HepG2 (cell line): Measurements from ENCODE around the gene CPSF7. TPM values are rescaled to one million over a fixed set of nuclear protein-coding genes. Genes with fewer than 3 reads are reported as not detected.

Experiments
- ATAC-seq: fragments of 200-7000 bp; cut with Tn5 transposase; 3 replicates; pipeline ENCODE4 v1.9.1; 2020; ENCODE audit warnings: mild to moderate bottlenecking, moderate library complexity
- BruUV-seq: library from RNA; stranded (reverse); fragments of 400-500 nt; replicated peaks from 2 replicates; lab custom pipeline; 2021; lab: Mats Ljungman, UMichigan
- CTCF ChIA-PET: fragments of 300-600 bp; formaldehyde crosslinking; extraction: SDS; loops from one replicate; lab custom pipeline; 2021; ENCODE audit warnings: low total read pairs, inconsistent platforms, low intra/inter-chr PET ratio; lab: Yijun Ruan, JAX
- POLR2A ChIA-PET: fragments of 350-600 bp; sonication (Branson Sonifier 250); formaldehyde crosslinking; loops from one replicate; lab custom pipeline; 2020; ENCODE audit warnings: antibody characterized with exemption, inconsistent platforms; lab: Yijun Ruan, JAX
- DNase-seq: peaks from one replicate; pipeline ENCODE4 v3.0.0-alpha.2; 2015; ENCODE audit warnings: low spot score
- FAIRE-seq: peaks from 3 replicates; lab custom pipeline; 2011; peaks lifted over from hg19 to GRCh38; lab: Jason Lieb, UNC
- H2AFZ ChIP-seq: one replicate; pipeline ENCODE4 v1.6.1; 2011; ENCODE audit warnings: low read length, inconsistent platforms
- H3K27ac ChIP-seq: fragments of 300-600 bp; 3 replicates; pipeline ENCODE4 v1.8.0; 2011; ENCODE audit warnings: mixed run types, mild to moderate bottlenecking, mixed read lengths, low read length, inconsistent platforms; ENCODE audit not compliant: insufficient read depth; ENCODE audit errors: extremely low read length
- H3K27me3 ChIP-seq, 2 experiments: fragments of 200-600 bp in 1 of 2; 2 replicates in 1 of 2; 3 replicates in 1 of 2; pipeline versions ENCODE4 v1.6.0 to v1.8.0; 2011; ENCODE audit warnings: low read length in 2 of 2, mild to moderate bottlenecking in 2 of 2, moderate library complexity in 2 of 2, inconsistent platforms in 1 of 2; ENCODE audit not compliant: insufficient read depth in 2 of 2, control insufficient read depth in 1 of 2
- H3K36me3 ChIP-seq, 2 experiments: fragments of 200-600 bp in 1 of 2; replicated peaks in 1 of 2; 2 replicates in 1 of 2; 3 replicates in 1 of 2; pipeline versions ENCODE4 v1.5.1 to v1.8.0; 2011; ENCODE audit warnings: low read length in 2 of 2, inconsistent platforms in 1 of 2; ENCODE audit not compliant: insufficient read depth in 2 of 2, control insufficient read depth in 1 of 2
- H3K4me1 ChIP-seq: 2 replicates; pipeline ENCODE4 v1.5.1; 2012; ENCODE audit warnings: low read length, inconsistent platforms; ENCODE audit not compliant: insufficient read depth
- H3K4me2 ChIP-seq: 2 replicates; pipeline ENCODE4 v1.6.0; 2011; ENCODE audit warnings: low read depth, low read length, inconsistent platforms
- H3K4me3 ChIP-seq, 3 experiments: fragments of 200-600 bp in 1 of 3; sonication (generic), shearing (Covaris generic) in 1 of 3; replicated peaks in 1 of 3; 2 replicates each; pipeline ENCODE4 v1.5.1; 2011 to 2016; ENCODE audit warnings: low read length in 3 of 3, inconsistent platforms in 2 of 3, low read depth in 2 of 3, mild to moderate bottlenecking in 2 of 3, control low read depth in 1 of 3, mixed read lengths in 1 of 3; ENCODE audit not compliant: insufficient read depth in 1 of 3
- H3K79me2 ChIP-seq: one replicate; pipeline ENCODE4 v1.6.1; 2011; ENCODE audit warnings: low read length, inconsistent platforms; ENCODE audit not compliant: insufficient read depth
- H3K9ac ChIP-seq: 2 replicates; pipeline ENCODE4 v1.6.0; 2011; ENCODE audit warnings: mild to moderate bottlenecking, low read depth, low read length, inconsistent platforms; ENCODE audit not compliant: insufficient read depth
- H3K9me3 ChIP-seq: 2 replicates; pipeline ENCODE4 v1.5.1; 2012; ENCODE audit warnings: mild to moderate bottlenecking, low read length
- H4K20me1 ChIP-seq: 2 replicates; pipeline ENCODE4 v1.6.0; 2011; ENCODE audit warnings: inconsistent platforms, mild to moderate bottlenecking, low read length, moderate library complexity; ENCODE audit not compliant: insufficient read depth
- GABPA ChIP-seq, 2 experiments: IDR thresholded peaks; 2 replicates each; pipeline ENCODE4 v1.6.1; 2011 to 2016; ENCODE audit warnings: low read depth in 2 of 2, low read length in 1 of 2, missing biosample characterization in 1 of 2, missing genetic modification characterization in 1 of 2
- HDAC2 ChIP-seq: sonication (generic); formaldehyde crosslinking; IDR thresholded peaks from 2 replicates; pipeline ENCODE4 v1.4.0; 2020; ENCODE audit warnings: missing genetic modification reagents
- HNF4A ChIP-seq: sonication (generic); formaldehyde crosslinking; IDR thresholded peaks from 2 replicates; pipeline ENCODE4 v1.4.0; 2020; ENCODE audit warnings: missing genetic modification reagents
- LCORL ChIP-seq, 2 experiments: fragments of 450-650 bp in 1 of 2; sonication (generic) in 1 of 2; formaldehyde crosslinking in 1 of 2; IDR thresholded peaks; 2 replicates each; pipeline versions ENCODE4 v1.5.0 to v1.6.1; 2017 to 2020; ENCODE audit warnings: antibody characterized with exemption in 1 of 2, missing genetic modification reagents in 1 of 2
- MAFF ChIP-seq: IDR thresholded peaks from 2 replicates; pipeline ENCODE4 v1.6.1; 2011; ENCODE audit warnings: low read depth, low read length, improper control_type of control experiment
- PAF1 ChIP-seq: IDR thresholded peaks from 2 replicates; pipeline ENCODE4 v1.6.1; 2016; ENCODE audit warnings: missing genetic modification reagents, missing compliant biosample characterization
- TCF7 ChIP-seq: sonication (generic); IDR thresholded peaks from 2 replicates; pipeline ENCODE4 v1.6.1; 2016; ENCODE audit warnings: antibody characterized with exemption, low read depth
- THAP11 ChIP-seq: IDR thresholded peaks from 2 replicates; pipeline ENCODE4 v1.6.1; 2016; ENCODE audit warnings: missing biosample characterization, missing genetic modification reagents
- TRIM24 ChIP-seq: sonication (generic); formaldehyde crosslinking; IDR thresholded peaks from 2 replicates; pipeline ENCODE4 v1.8.0; 2022; ENCODE audit warnings: mild to moderate bottlenecking, missing genetic modification reagents
- ZKSCAN8 ChIP-seq: IDR thresholded peaks from 2 replicates; pipeline ENCODE4 v1.6.1; 2016; ENCODE audit warnings: borderline replicate concordance, missing genetic modification reagents, missing compliant biosample characterization
- ZNF616 ChIP-seq: sonication (generic); formaldehyde crosslinking; IDR thresholded peaks from 2 replicates; pipeline ENCODE4 v1.5.0; 2020; ENCODE audit warnings: low read depth, mild to moderate bottlenecking, missing genetic modification reagents
- ZNF737 ChIP-seq: sonication (generic); formaldehyde crosslinking; IDR thresholded peaks from 2 replicates; pipeline ENCODE4 v1.5.0; 2020; ENCODE audit warnings: missing genetic modification reagents, mild to moderate bottlenecking, borderline replicate concordance
- ZSCAN30 ChIP-seq: sonication (generic); formaldehyde crosslinking; IDR thresholded peaks from 2 replicates; pipeline ENCODE4 v1.5.0; 2020; ENCODE audit warnings: mild to moderate bottlenecking, missing genetic modification reagents
- WGBS: methylation state at CpG from one replicate; pipeline ENCODE4 v1.1.6; 2017; ENCODE audit warnings: low lambda C conversion rate; 5-methylcytosine and 5-hydroxymethylcytosine counted together
- in situ Hi-C: cut with HindIII; loops from 2 replicates; pipeline ENCODE4 v1.10.0; 2017; ENCODE audit warnings: low pct_unique_long_range_greater_than_20kb; ENCODE audit not compliant: extremely low pct_ligation_motif_present
- intact Hi-C: fragments of 100-400 bp; cut with micrococcal nuclease; formaldehyde crosslinking; loops from one replicate; pipeline ENCODE4 v1.10.0; 2022; ENCODE audit not compliant: unreplicated experiment
- polyA plus RNA-seq, 8 experiments: library from polyadenylated mRNA; depleted of rRNA in 3 of 8; stranded (reverse) in 7 of 8; unstranded in 1 of 8; fragments of >200 nt; fragmentation: Illumina TruSeq in 4 of 8; extraction: Trizol in 4 of 8; gene quantifications; 2 replicates each; pipeline versions ENCODE4 v1.2.1 to v1.2.3, GENCODE V29; 2011 to 2016; ENCODE audit warnings: low read depth in 4 of 8, missing spikeins in 1 of 8, mixed read lengths in 1 of 8; ENCODE audit not compliant: insufficient read depth in 1 of 8
- total RNA-seq, 5 experiments: library from RNA; depleted of rRNA; stranded (reverse); fragments of >200 nt; fragmentation: Illumina TruSeq; extraction: Trizol; gene quantifications; 2 replicates each; pipeline ENCODE4 v1.2.3, GENCODE V29; 2016; ENCODE audit warnings: low read depth in 1 of 5
- TF ChIP-seq, protein P1 (sequence below): sonication (generic); formaldehyde crosslinking; IDR thresholded peaks from 2 replicates; pipeline ENCODE4 v1.5.0; 2020; ENCODE audit warnings: missing genetic modification reagents
- TF ChIP-seq, protein P2 (sequence below): sonication (generic); formaldehyde crosslinking; IDR thresholded peaks from 2 replicates; pipeline ENCODE4 v1.4.0; 2020; ENCODE audit warnings: missing genetic modification reagents
- TF ChIP-seq, protein P3 (sequence below): sonication (generic); formaldehyde crosslinking; IDR thresholded peaks from 2 replicates; pipeline ENCODE4 v1.8.0; 2022; ENCODE audit warnings: mild to moderate bottlenecking, missing genetic modification reagents, borderline replicate concordance
- TF ChIP-seq, protein P4 (sequence below): IDR thresholded peaks from 2 replicates; pipeline ENCODE4 v1.6.1; 2016; ENCODE audit warnings: mild to moderate bottlenecking, missing biosample characterization, missing genetic modification reagents
- TF ChIP-seq, protein P5 (sequence below): sonication (generic); formaldehyde crosslinking; IDR thresholded peaks from 2 replicates; pipeline ENCODE4 v1.4.0; 2020; ENCODE audit warnings: missing genetic modification reagents; ENCODE audit errors: not compliant biosample characterization

Gene CPSF7
- total and polyA plus RNA-seq, 2 of the 13 experiments (the other 11 are each of a cell fraction or from before 2014, with no cell fraction given): 34.1 to 36.8 TPM

DNA sequence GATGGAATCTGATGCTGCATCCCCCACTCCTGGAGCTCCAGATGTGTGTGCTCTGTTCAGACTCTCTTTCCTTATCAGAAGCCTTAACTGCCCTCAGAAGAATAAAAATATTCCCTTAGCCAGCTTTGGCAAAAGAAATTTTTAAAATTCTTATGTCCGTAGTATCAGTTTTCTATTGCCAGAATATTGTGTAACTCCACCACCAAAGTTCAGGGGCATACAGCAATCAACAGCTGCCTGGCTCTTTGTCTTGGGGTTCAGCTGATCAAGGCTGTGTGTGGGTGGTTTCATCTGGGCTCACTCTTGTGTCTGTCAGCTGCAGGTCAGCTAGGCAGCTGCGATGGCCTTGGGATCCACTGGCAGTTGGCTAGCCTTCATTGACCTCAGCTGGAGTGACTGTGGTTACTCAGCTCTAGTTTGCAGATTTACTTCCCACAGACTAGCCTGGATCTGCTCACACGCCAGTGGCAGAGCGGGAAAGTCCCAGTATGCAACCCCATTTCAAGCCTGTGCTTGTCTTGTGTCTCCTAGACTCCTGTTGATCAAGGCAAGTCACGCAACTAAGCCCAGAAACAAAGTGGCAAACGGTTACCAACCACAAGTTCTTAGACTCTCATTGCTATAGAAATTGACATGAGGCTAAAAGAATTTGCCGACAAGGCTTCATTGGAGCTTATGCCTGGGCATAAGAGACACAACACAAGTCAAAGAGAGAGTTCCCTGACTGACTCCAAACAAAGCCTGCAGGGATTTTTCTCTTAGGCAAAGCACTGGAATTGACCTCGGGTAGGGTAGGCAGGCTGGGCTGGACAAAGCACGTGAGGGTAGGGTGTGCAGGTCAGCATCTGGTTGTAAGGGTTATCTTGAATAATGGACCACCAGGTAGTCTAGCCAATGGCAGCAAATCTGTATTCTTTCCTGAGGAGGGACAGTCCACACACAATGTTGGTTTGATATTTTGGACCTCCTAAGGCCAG lies 60.1 kb downstream of the CPSF7 start:
- ATAC-seq: peak; percentile 98
- POLR2A ChIA-PET: interaction anchor here (0.8 to 2.2 kb wide), 9 partner anchors 8 to 60 kb away, joined by 3 to 16 read pairs (median 3); partner anchors contain the start of genes CPSF7, CYB561A3, SDHAF2 and TKFC
- 74% methylated on average over 6 of the region's 9 CpGs for WGBS
- Histone ChIP-seq H3K4me1 (peaks cover 24% of the 10 kb centered on the region), H3K27ac (peak overlapping the region; percentile 79), H2AFZ (no peak overlapping the region), H3K27me3 (no peaks in the 10 kb centered on the region), H3K4me3 (no peak overlapping the region), H3K9me3 (peaks cover 3% of the 10 kb centered on the region; the same call in 1 of the 2 replicates), H4K20me1 (no peaks in the 10 kb centered on the region), H3K9ac (no peak overlapping the region), H3K79me2 (no peaks in the 10 kb centered on the region), H3K36me3 (peaks cover 5 to 35% of the 10 kb centered on the region in 2 experiments), H3K4me2 (no peak overlapping the region; the same call in 1 of the 2 replicates)
- no TSS peak for BruUV-seq
- peak; percentile 34 for FAIRE-seq
- in situ Hi-C loops: no loop called here
- CTCF ChIA-PET: no interaction called here
- intact Hi-C loops: no loop called here
- peak; percentile 76 for DNase-seq
- no peak for TF ChIP-seq ZSCAN30
- TF ChIP-seq, protein P1, sequence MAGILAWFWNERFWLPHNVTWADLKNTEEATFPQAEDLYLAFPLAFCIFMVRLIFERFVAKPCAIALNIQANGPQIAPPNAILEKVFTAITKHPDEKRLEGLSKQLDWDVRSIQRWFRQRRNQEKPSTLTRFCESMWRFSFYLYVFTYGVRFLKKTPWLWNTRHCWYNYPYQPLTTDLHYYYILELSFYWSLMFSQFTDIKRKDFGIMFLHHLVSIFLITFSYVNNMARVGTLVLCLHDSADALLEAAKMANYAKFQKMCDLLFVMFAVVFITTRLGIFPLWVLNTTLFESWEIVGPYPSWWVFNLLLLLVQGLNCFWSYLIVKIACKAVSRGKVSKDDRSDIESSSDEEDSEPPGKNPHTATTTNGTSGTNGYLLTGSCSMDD (CRISPR knock-in tag): no peak
- TF ChIP-seq TCF7: no peak
- no peak for TF ChIP-seq LCORL (IDR thresholded peaks at IDR 0.05)
- no peak for TF ChIP-seq LCORL (CRISPR knock-in tag; IDR thresholded peaks at IDR 0.05)
- TF ChIP-seq, protein P2, sequence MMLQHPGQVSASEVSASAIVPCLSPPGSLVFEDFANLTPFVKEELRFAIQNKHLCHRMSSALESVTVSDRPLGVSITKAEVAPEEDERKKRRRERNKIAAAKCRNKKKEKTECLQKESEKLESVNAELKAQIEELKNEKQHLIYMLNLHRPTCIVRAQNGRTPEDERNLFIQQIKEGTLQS (CRISPR knock-in tag): no peak
- peak; percentile 73 for TF ChIP-seq HDAC2 (CRISPR knock-in tag)
- TF ChIP-seq THAP11 (CRISPR knock-in tag): peak; percentile 52; the same call in 1 of the 2 replicates
- TF ChIP-seq, protein P3, sequence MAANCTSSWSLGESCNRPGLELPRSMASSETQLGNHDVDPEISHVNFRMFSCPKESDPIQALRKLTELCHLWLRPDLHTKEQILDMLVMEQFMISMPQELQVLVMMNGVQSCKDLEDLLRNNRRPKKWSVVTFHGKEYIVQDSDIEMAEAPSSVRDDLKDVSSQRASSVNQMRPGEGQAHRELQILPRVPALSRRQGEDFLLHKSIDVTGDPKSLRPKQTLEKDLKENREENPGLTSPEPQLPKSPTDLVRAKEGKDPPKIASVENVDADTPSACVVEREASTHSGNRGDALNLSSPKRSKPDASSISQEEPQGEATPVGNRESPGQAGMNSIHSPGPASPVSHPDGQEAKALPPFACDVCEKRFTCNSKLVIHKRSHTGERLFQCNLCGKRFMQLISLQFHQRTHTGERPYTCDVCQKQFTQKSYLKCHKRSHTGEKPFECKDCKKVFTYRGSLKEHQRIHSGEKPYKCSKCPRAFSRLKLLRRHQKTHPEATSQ (CRISPR knock-in tag): no peak
- no peak for TF ChIP-seq GABPA (IDR thresholded peaks at IDR 0.05; ENCODE audit: low read depth, low read length)
- 0 out of 2 replicates have a peak, but pooled peaks have one; percentile 41 for TF ChIP-seq GABPA (CRISPR knock-in tag; IDR thresholded peaks at IDR 0.05; ENCODE audit: low read depth)
- peak; percentile 95 for TF ChIP-seq HNF4A
- no peak for TF ChIP-seq TRIM24 (CRISPR knock-in tag)
- TF ChIP-seq PAF1 (CRISPR knock-in tag): no peak
- no peak for TF ChIP-seq ZNF737 (CRISPR knock-in tag)
- TF ChIP-seq, protein P4, sequence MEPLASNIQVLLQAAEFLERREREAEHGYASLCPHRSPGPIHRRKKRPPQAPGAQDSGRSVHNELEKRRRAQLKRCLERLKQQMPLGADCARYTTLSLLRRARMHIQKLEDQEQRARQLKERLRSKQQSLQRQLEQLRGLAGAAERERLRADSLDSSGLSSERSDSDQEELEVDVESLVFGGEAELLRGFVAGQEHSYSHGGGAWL (CRISPR knock-in tag): no peak
- TF ChIP-seq, protein P5, sequence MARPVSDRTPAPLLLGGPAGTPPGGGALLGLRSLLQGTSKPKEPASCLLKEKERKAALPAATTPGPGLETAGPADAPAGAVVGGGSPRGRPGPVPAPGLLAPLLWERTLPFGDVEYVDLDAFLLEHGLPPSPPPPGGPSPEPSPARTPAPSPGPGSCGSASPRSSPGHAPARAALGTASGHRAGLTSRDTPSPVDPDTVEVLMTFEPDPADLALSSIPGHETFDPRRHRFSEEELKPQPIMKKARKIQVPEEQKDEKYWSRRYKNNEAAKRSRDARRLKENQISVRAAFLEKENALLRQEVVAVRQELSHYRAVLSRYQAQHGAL: no peak
- TF ChIP-seq ZKSCAN8 (CRISPR knock-in tag): no peak; the same call in 1 of the 2 replicates
- peak; percentile 26; the same call in 1 of the 2 replicates for TF ChIP-seq MAFF
- TF ChIP-seq ZNF616 (CRISPR knock-in tag): no peak
